H1 (cell line): ENCODE results near the gene SYN1. TPM values are rescaled to one million over a fixed set of nuclear protein-coding genes. Genes with fewer than 3 reads are reported as not detected.

Experiments
- ASH2L ChIP-seq: fragments of 200-600, 300-600 bp; sonication (generic); IDR thresholded peaks from one replicate; pipeline ENCODE4 v1.7.1; 2017; ENCODE audit warnings: low read length
- CBX5 ChIP-seq: fragments of 300-800, 300-1000 bp; sonication (generic); IDR thresholded peaks from 2 replicates; pipeline ENCODE4 v1.7.1; 2016; ENCODE audit warnings: antibody characterized with exemption, low read length, low read depth
- CHD2 ChIP-seq: IDR thresholded peaks from 2 replicates; pipeline ENCODE4 v1.6.1; 2012; ENCODE audit warnings: low read length, improper control_type of control experiment
- CREB1 ChIP-seq: IDR thresholded peaks from 2 replicates; pipeline ENCODE4 v1.6.1; 2012; ENCODE audit warnings: inconsistent platforms
- CTBP2 ChIP-seq: IDR thresholded peaks from 2 replicates; pipeline ENCODE4 v1.7.0; 2011; ENCODE audit warnings: borderline replicate concordance, mild to moderate bottlenecking, moderate library complexity, mixed read lengths, low read length; ENCODE audit not compliant: insufficient read depth, insufficient read length
- EZH2 ChIP-seq: fragments of 200-600 bp; sonication (generic); IDR thresholded peaks from 2 replicates; pipeline ENCODE4 v1.7.1; 2012; ENCODE audit warnings: low read depth, mild to moderate bottlenecking, moderate library complexity, low read length, inconsistent platforms; ENCODE audit not compliant: severe bottlenecking
- JUN ChIP-seq: IDR thresholded peaks from 2 replicates; pipeline ENCODE4 v1.6.1; 2011; ENCODE audit warnings: low read depth, mild to moderate bottlenecking, improper control_type of control experiment, low read length
- MAFK ChIP-seq: IDR thresholded peaks from 2 replicates; pipeline ENCODE4 v1.6.1; 2012; ENCODE audit warnings: low read depth, mild to moderate bottlenecking, improper control_type of control experiment, low read length
- PHF8 ChIP-seq: fragments of 200-600 bp; sonication (generic); conservative IDR thresholded peaks from 2 replicates; pipeline ENCODE4 v1.7.1; 2012; ENCODE audit warnings: low read depth, mild to moderate bottlenecking, inconsistent platforms, low read length, moderate library complexity
- POU5F1 ChIP-seq: IDR thresholded peaks from 2 replicates; pipeline ENCODE4 v1.6.1; 2011; ENCODE audit warnings: low read depth, mild to moderate bottlenecking, low read length, moderate library complexity
- RAD21 ChIP-seq, 2 experiments: IDR thresholded peaks in 1 of 2; conservative IDR thresholded peaks in 1 of 2; 2 replicates each; pipeline ENCODE4 v1.6.1; 2011; ENCODE audit warnings: low read depth in 2 of 2, low read length in 2 of 2, improper control_type of control experiment in 1 of 2, inconsistent platforms in 1 of 2, mild to moderate bottlenecking in 1 of 2, moderate library complexity in 1 of 2
- SIX5 ChIP-seq: IDR thresholded peaks from 2 replicates; pipeline ENCODE4 v1.6.1; 2011; ENCODE audit warnings: mild to moderate bottlenecking, low read depth, low read length
- SP1 ChIP-seq: IDR thresholded peaks from 2 replicates; pipeline ENCODE4 v1.6.1; 2011; ENCODE audit warnings: low read depth, low read length
- SP2 ChIP-seq: IDR thresholded peaks from 2 replicates; pipeline ENCODE4 v1.6.1; 2012; ENCODE audit warnings: mild to moderate bottlenecking, low read length, inconsistent platforms
- SRF ChIP-seq: IDR thresholded peaks from 2 replicates; pipeline ENCODE4 v1.6.1; 2011; ENCODE audit warnings: mild to moderate bottlenecking, low read depth, low read length, moderate library complexity
- SUZ12 ChIP-seq: fragments of 200-600 bp; sonication (generic); IDR thresholded peaks from 2 replicates; pipeline ENCODE4 v1.6.1; 2012; ENCODE audit warnings: mild to moderate bottlenecking, inconsistent platforms, low read length, moderate library complexity, mixed read lengths
- TAF1 ChIP-seq: IDR thresholded peaks from 2 replicates; pipeline ENCODE4 v1.6.1; 2011; ENCODE audit warnings: mild to moderate bottlenecking, low read depth, low read length
- TBP ChIP-seq: IDR thresholded peaks from 2 replicates; pipeline ENCODE4 v1.6.1; 2011; ENCODE audit warnings: low read depth, low read length, improper control_type of control experiment
- TCF12 ChIP-seq: IDR thresholded peaks from 2 replicates; pipeline ENCODE4 v1.6.1; 2011; ENCODE audit warnings: low read depth, mild to moderate bottlenecking, low read length
- USF2 ChIP-seq: IDR thresholded peaks from 2 replicates; pipeline ENCODE4 v1.6.1; 2011; ENCODE audit warnings: low read length, improper control_type of control experiment
- YY1 ChIP-seq: IDR thresholded peaks from 2 replicates; pipeline ENCODE4 v1.6.1; 2011; ENCODE audit warnings: low read depth, mild to moderate bottlenecking, low read length
- ZNF274 ChIP-seq: IDR thresholded peaks from 2 replicates; pipeline ENCODE4 v1.7.0; 2012; ENCODE audit warnings: low read length, borderline replicate concordance; ENCODE audit errors: extremely low read depth
- polyA plus RNA-seq, 7 experiments: library from polyadenylated mRNA; depleted of rRNA in 3 of 7; stranded (reverse) in 5 of 7; unstranded in 2 of 7; fragments of >200 nt in 5 of 7; fragments of 200-250 nt in 2 of 7; gene quantifications; 1 replicate in 5 of 7; 2 replicates in 1 of 7; 4 replicates in 1 of 7; pipeline versions ENCODE4 v1.2.1 to v1.2.3, GENCODE V29; 2011 to 2013; ENCODE audit warnings: missing spikeins in 2 of 7, mixed read lengths in 2 of 7
- total RNA-seq: library from RNA; stranded (reverse); fragmentation: NEBNext Ultra II Directional; extraction: Animal tissue kit (Norgen Biotek cat#: 25700); gene quantifications from 2 replicates; pipeline ENCODE4 v1.2.1, GENCODE V29; 2021
- TF ChIP-seq, protein P1 (sequence below): IDR thresholded peaks from 2 replicates; pipeline ENCODE4 v1.6.1; 2012; ENCODE audit warnings: low read length, inconsistent platforms

The SYN1 gene
- total and polyA plus RNA-seq, 2 of the 8 experiments (the other 6 are each of a cell fraction or from before 2014, with no cell fraction given): 2.1 to 14.1 TPM

DNA sequence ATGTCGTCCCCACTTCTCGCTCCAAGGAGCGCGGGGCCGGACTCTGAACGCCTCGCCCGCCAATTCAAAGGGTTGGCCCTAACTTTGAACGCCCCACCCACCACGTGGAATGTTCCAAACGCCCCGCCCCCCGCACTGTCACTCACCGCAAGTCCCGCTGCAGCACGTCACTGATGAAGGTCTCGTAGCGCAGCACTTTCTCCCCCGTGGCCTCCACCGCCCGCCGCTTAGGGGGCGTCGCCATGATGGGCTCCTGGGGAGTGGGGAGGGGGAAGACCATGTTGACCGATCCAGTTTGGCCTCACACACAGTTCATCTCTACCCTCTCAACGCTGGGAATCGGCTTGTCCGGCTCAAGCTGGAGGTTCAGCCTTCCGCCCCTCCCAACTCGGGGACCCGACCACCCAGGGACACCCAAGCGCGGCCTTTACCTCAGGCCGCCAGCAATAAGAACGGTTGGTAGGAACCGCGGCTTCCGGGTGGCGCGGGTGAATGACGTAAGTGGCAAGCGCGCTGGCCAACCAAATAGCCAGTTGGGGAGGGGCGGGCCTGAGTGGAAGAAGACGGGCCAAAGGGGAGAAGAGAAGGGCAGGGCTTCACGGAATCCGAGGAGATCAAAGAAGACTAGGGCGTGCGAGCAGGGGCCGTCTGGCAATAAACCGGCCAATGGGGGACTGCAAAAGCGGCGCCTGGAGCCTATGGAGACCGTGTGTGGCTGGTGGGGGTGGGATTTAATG lies 39.2 kb upstream of the SYN1 start, which contains the start of gene UXT (continued):
- TF ChIP-seq SUZ12 (no peak), ASH2L (peak; percentile 58), MAFK (no peak), ZNF274 (no peak), JUN (no peak), YY1 (peak; percentile 68; the same call in 1 of the 2 replicates), CTBP2 (no peak), CHD2 (peak; percentile 53), SRF (peak; percentile 48; the same call in 1 of the 2 replicates), POU5F1 (no peak), PHF8 (peak; percentile 85), RAD21 (IDR thresholded peaks at IDR 0.05 in 1 of 2, conservative IDR thresholded peaks at IDR 0.05 in 1 of 2; ENCODE audit: low read depth in 2 of 2, low read length in 2 of 2) (no peak), SP1 (peak; percentile 81; the same call in 1 of the 2 replicates), CREB1 (peak; percentile 95), EZH2 (no peak), SIX5 (no peak), TCF12 (no peak), SP2 (no peak), TBP (peak; percentile 58), TAF1 (peak; percentile 59), USF2 (no peak), CBX5 (no peak)
- TF ChIP-seq, protein P1, sequence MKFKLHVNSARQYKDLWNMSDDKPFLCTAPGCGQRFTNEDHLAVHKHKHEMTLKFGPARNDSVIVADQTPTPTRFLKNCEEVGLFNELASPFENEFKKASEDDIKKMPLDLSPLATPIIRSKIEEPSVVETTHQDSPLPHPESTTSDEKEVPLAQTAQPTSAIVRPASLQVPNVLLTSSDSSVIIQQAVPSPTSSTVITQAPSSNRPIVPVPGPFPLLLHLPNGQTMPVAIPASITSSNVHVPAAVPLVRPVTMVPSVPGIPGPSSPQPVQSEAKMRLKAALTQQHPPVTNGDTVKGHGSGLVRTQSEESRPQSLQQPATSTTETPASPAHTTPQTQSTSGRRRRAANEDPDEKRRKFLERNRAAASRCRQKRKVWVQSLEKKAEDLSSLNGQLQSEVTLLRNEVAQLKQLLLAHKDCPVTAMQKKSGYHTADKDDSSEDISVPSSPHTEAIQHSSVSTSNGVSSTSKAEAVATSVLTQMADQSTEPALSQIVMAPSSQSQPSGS: 0 out of 2 replicates have a peak, but pooled peaks have one; percentile 35
